Measurements from ENCODE around the gene VWA2. TPM values are rescaled to one million over a fixed set of nuclear protein-coding genes. Genes with fewer than 3 reads are reported as not detected.

The VWA2 gene
- total and polyA plus RNA-seq, 9 donors, result 0.04 to 4.1 (median 0.23) TPM

DNA sequence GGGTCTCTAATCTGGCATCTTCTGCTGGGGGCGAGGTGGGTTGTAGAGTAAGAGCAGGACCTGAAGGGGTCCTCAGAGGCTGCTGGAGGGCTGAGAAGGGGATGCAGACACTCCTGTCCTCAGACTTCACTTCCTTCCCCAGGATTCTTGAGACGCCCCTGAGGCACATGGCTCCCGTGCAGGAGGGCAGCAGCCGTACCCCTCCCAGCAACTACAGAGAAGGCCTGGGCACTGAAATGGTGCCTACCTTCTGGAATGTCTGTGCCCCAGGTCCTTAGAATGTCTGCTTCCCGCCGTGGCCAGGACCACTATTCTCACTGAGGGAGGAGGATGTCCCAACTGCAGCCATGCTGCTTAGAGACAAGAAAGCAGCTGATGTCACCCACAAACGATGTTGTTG is 52.0 kb downstream of the VWA2 start:
- Histone ChIP-seq H3K27me3 (ENCODE audit: control insufficient read depth, insufficient read depth, low read length) (no peaks in the 10 kb centered on the region), H3K27ac (ENCODE audit: low read length) (no peak overlapping the region), H3K36me3 (ENCODE audit: control insufficient read depth, insufficient read depth, low read length) (peaks cover 32% of the 10 kb centered on the region), H3K9me3 (replicated peaks; ENCODE audit: control insufficient read depth, low read depth, low read length) (peaks cover 11% of the 10 kb centered on the region), H3K4me3 (ENCODE audit: low read length) (no peak overlapping the region), H3K4me1 (ENCODE audit: control insufficient read depth, insufficient read depth, low read length) (peaks cover 3% of the 10 kb centered on the region)
- DNase-seq, result no peak
- WGBS (ENCODE audit: insufficient coverage), result 80% methylated on average over 3 of the region's 7 CpGs

DNA sequence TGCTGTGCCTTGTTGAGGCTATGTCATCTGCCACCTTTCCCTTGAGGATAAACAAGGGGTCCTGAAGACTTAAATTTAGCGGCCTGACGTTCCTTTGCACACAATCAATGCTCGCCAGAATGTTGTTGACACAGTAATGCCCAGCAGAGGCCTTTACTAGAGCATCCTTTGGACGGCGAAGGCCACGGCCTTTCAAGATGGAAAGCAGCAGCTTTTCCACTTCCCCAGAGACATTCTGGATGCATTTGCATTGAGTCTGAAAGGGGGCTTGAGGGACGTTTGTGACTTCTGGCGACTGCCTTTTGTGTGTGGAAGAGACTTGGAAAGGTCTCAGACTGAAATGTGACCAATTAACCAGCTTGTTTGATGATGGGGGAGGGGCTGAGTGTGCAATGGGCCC is 52.5 kb downstream of the VWA2 start:
- Histone ChIP-seq H3K4me1 (ENCODE audit: control insufficient read depth, insufficient read depth, low read length) (peaks cover 3% of the 10 kb centered on the region), H3K4me3 (ENCODE audit: low read length) (no peak overlapping the region), H3K9me3 (replicated peaks; ENCODE audit: control insufficient read depth, low read depth, low read length) (peaks cover 15% of the 10 kb centered on the region), H3K27me3 (ENCODE audit: control insufficient read depth, insufficient read depth, low read length) (no peaks in the 10 kb centered on the region), H3K36me3 (ENCODE audit: control insufficient read depth, insufficient read depth, low read length) (peaks cover 36% of the 10 kb centered on the region), H3K27ac (ENCODE audit: low read length) (no peak overlapping the region)
- no peak for DNase-seq
- 86% methylated on average over 7 of the region's 8 CpGs for WGBS (ENCODE audit: insufficient coverage)

DNA sequence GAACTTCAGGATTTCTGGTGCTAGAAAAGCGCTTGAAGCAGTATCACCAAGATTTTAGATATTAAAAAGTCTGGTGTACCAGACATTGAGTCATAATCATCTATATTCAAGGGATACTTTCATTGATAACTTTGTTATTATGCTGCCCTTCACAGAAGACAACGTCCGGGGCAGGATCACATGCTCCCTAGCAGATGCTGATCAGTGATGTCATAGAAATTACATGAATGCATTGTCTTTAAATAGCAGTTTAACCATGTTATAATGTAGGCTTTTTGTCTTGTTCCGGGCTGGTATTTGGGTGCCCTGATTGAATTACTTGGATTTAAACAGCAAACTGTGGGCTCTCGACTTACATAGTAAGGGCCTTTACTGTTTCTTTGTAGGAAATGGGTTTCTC is 54.0 kb downstream of the VWA2 start:
- H3K4me3 ChIP-seq (ENCODE audit: low read length), result no peak overlapping the region
- no peak for DNase-seq
- no CpG with 5 or more reads among the region's 5 CpGs for WGBS (ENCODE audit: insufficient coverage)
- no peak overlapping the region for H3K27ac ChIP-seq (ENCODE audit: low read length)
- H3K9me3 ChIP-seq (replicated peaks; ENCODE audit: control insufficient read depth, low read depth, low read length), result peaks cover 20% of the 10 kb centered on the region
- H3K36me3 ChIP-seq (ENCODE audit: control insufficient read depth, insufficient read depth, low read length), result peaks cover 48% of the 10 kb centered on the region
- peaks cover 3% of the 10 kb centered on the region for H3K4me1 ChIP-seq (ENCODE audit: control insufficient read depth, insufficient read depth, low read length)
- H3K27me3 ChIP-seq (ENCODE audit: control insufficient read depth, insufficient read depth, low read length), result no peaks in the 10 kb centered on the region

DNA sequence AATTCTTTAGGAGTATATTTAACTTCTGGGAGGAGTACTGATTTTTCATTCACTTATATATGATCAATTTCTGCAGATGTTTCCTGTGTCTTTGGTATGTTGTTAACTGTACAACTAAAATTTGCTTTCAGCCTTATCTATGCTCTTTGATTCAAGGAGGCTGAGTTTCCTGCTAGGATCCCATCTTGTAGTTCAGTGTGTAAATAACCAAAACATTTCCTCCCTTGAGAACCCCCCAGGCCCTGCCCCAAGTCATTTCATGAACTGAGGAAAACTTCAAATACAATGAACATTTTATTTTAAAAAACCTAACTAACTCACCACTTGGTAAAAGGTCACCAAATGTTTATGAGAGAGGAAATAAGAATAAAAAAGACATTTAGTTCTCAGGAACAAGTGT is 55.5 kb downstream of the VWA2 start:
- peaks cover 56% of the 10 kb centered on the region for H3K36me3 ChIP-seq (ENCODE audit: control insufficient read depth, insufficient read depth, low read length)
- no peaks in the 10 kb centered on the region for H3K27me3 ChIP-seq (ENCODE audit: control insufficient read depth, insufficient read depth, low read length)
- H3K4me1 ChIP-seq (ENCODE audit: control insufficient read depth, insufficient read depth, low read length), result no peaks in the 10 kb centered on the region
- DNase-seq, result no peak
- H3K4me3 ChIP-seq (ENCODE audit: low read length), result no peak overlapping the region
- H3K27ac ChIP-seq (ENCODE audit: low read length), result no peak overlapping the region
- H3K9me3 ChIP-seq (replicated peaks; ENCODE audit: control insufficient read depth, low read depth, low read length), result peaks cover 20% of the 10 kb centered on the region

DNA sequence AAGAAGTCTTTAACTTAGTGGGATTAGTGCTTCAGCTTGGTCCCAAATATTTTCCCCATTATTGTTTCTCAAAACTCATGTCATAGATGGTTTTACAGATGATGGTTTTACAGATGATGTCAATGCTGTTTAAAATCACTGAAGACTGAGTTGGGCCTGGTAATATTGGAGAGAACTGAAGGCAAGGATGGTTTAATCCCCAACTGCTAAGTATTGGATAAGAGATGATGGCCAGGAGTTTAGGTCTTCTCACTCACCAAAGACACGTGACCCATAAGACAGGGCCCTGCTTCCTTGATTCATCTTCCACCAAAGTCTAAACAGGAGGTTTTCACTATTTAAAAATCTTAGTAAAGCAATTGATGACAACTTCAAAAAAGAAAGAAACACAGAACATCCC is 56.3 kb downstream of the VWA2 start:
- no peak overlapping the region for H3K27ac ChIP-seq (ENCODE audit: low read length)
- H3K36me3 ChIP-seq (ENCODE audit: control insufficient read depth, insufficient read depth, low read length), result peaks cover 60% of the 10 kb centered on the region
- no peak for DNase-seq
- peaks cover 20% of the 10 kb centered on the region for H3K9me3 ChIP-seq (replicated peaks; ENCODE audit: control insufficient read depth, low read depth, low read length)
- no CpG with 5 or more reads among the region's 1 CpG for WGBS (ENCODE audit: insufficient coverage)
- no peaks in the 10 kb centered on the region for H3K4me1 ChIP-seq (ENCODE audit: control insufficient read depth, insufficient read depth, low read length)
- no peak overlapping the region for H3K4me3 ChIP-seq (ENCODE audit: low read length)
- H3K27me3 ChIP-seq (ENCODE audit: control insufficient read depth, insufficient read depth, low read length), result no peaks in the 10 kb centered on the region

DNA sequence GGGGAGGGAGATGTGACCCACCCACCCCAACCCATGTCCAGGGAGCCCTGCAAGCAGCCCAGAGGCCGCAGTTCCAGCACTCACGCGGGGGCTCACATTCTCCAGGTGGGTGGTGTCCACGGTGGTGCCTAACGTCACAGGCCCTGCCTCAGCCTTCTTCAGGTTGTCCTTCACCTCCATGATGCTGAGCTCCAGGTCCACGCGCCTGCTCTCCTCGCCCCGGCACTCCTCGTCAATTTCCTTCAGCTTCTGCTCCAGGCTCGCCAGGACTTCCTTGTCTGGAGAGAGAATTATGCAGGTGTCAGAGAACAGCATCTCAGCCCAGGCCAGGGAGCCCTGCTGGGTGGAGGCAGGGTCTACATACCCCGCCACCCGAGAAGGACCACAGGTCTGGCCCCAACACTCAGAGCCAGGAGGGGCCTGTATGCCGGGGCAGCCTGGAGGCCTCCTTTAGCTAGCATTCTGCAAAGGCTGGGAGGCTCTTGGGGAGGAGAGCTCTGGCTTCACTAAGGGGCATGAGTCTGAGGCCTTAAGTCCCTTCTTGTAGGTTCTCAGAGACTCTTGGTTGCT is 58.2 kb downstream of the VWA2 start:
- Histone ChIP-seq H3K4me3 (ENCODE audit: low read length) (no peak overlapping the region), H3K36me3 (ENCODE audit: control insufficient read depth, insufficient read depth, low read length) (peaks cover 65% of the 10 kb centered on the region), H3K27me3 (ENCODE audit: control insufficient read depth, insufficient read depth, low read length) (no peaks in the 10 kb centered on the region), H3K4me1 (ENCODE audit: control insufficient read depth, insufficient read depth, low read length) (peaks cover 3% of the 10 kb centered on the region), H3K27ac (ENCODE audit: low read length) (no peak overlapping the region), H3K9me3 (replicated peaks; ENCODE audit: control insufficient read depth, low read depth, low read length) (peaks cover 20% of the 10 kb centered on the region)
- 96% methylated on average over 11 of the region's 14 CpGs for WGBS (ENCODE audit: insufficient coverage)
- DNase-seq, result no peak

DNA sequence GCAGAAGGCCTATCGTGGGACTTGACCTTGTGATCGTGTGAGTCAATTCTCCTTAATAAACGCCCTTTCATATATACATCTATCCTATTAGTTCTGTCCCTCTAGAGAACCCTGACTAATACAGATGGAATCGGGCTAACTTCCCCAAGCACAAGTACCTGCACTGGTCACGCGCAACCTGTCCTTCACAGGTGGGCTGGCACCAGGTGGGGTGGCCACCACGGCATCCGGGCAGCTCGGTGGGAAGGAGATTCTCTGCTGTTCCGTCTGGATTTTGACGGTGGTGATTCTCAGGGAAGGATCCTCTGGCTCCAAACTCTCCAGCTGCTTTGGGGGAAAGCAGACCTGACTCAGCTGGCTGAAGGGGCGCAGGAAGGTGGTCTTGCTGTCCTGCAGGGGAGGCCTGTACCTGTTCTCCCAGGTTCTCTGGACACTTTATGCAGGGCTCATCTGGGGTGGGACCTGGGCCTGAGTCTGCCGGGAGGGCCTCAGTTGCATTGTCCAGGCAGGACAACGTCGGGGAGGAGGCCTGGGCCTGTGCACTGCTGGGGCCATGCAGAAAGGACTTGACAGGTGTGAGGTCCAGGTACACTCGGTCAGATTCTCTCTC is 61.1 kb downstream of the VWA2 start:
- H3K27me3 ChIP-seq (ENCODE audit: control insufficient read depth, insufficient read depth, low read length), result no peaks in the 10 kb centered on the region
- peaks cover 68% of the 10 kb centered on the region for H3K36me3 ChIP-seq (ENCODE audit: control insufficient read depth, insufficient read depth, low read length)
- H3K27ac ChIP-seq (ENCODE audit: low read length), result no peak overlapping the region
- H3K9me3 ChIP-seq (replicated peaks; ENCODE audit: control insufficient read depth, low read depth, low read length), result peaks cover 18% of the 10 kb centered on the region
- H3K4me1 ChIP-seq (ENCODE audit: control insufficient read depth, insufficient read depth, low read length), result peaks cover 12% of the 10 kb centered on the region
- 95% methylated on average over 14 of the region's 16 CpGs for WGBS (ENCODE audit: insufficient coverage)
- no peak for DNase-seq
- no peak overlapping the region for H3K4me3 ChIP-seq (ENCODE audit: low read length)

DNA sequence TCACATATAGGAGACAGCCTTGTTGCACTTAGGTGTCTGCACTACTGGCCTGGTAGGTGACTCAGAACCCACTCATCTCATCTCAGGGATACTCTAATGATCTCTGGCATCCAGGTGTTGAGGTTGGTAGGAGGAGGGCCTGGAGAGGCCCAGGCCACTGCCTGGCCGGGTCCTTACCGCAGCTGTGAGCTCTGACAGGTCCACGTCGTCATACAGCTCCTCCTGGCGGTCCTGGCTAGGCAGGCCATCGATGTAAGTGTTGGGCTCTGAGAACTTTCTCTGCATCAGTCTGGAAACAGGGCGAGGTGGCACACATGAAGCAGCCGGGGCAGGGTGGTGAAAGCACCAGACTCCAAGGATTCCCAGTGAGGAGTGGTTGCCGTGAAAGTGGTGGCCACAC is 62.1 kb downstream of the VWA2 start:
- WGBS (ENCODE audit: insufficient coverage), result 89% methylated on average over 7 of the region's 9 CpGs
- Histone ChIP-seq H3K4me1 (ENCODE audit: control insufficient read depth, insufficient read depth, low read length) (peaks cover 12% of the 10 kb centered on the region), H3K27me3 (ENCODE audit: control insufficient read depth, insufficient read depth, low read length) (no peaks in the 10 kb centered on the region), H3K36me3 (ENCODE audit: control insufficient read depth, insufficient read depth, low read length) (peaks cover 59% of the 10 kb centered on the region), H3K27ac (ENCODE audit: low read length) (no peak overlapping the region), H3K4me3 (ENCODE audit: low read length) (no peak overlapping the region), H3K9me3 (replicated peaks; ENCODE audit: control insufficient read depth, low read depth, low read length) (peaks cover 8% of the 10 kb centered on the region)
- DNase-seq, result no peak

DNA sequence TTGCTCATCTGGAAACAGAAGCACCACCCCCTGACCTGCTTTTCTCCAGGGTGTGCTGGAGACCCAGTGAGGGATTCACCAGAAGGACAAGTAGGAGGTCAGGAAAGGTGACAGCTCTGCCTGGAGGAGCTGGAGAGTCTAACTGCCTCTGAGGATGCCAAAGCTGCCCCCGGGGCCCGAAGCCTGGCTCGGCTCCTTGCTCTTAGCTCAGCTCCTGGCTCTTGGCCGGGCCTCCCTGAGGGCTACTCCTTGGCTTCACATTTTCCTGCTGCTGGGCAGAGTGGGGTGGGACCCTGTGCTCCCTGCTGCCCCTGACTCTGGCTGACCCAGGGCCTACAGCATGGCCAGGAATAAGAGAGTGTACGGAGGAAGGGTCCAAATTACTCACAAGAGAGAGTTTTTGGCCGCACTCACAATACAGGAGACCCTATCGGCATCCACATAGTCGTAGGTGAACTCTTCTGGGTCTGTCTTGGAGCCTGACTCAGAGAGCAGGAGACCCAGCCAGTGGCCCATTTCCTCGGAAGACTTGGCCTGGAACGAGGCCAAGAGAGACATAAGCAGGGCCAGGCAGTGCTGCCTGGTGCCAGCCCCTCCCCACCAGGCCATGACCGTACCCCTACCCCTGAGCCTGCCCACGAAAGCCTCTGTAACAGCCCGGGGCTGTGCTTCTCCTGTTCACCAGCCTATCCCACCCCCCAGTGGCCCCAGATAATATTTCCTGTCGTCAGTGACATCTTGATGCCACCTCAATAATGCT is 63.1 kb downstream of the VWA2 start:
- no peak overlapping the region for H3K27ac ChIP-seq (ENCODE audit: low read length)
- H3K4me1 ChIP-seq (ENCODE audit: control insufficient read depth, insufficient read depth, low read length), result peaks cover 12% of the 10 kb centered on the region
- no peaks in the 10 kb centered on the region for H3K27me3 ChIP-seq (ENCODE audit: control insufficient read depth, insufficient read depth, low read length)
- no peak overlapping the region for H3K4me3 ChIP-seq (ENCODE audit: low read length)
- no peak for DNase-seq
- no peaks in the 10 kb centered on the region for H3K9me3 ChIP-seq (replicated peaks; ENCODE audit: control insufficient read depth, low read depth, low read length)
- 48% methylated on average over 11 of the region's 14 CpGs for WGBS (ENCODE audit: insufficient coverage)
- peaks cover 52% of the 10 kb centered on the region for H3K36me3 ChIP-seq (ENCODE audit: control insufficient read depth, insufficient read depth, low read length)

DNA sequence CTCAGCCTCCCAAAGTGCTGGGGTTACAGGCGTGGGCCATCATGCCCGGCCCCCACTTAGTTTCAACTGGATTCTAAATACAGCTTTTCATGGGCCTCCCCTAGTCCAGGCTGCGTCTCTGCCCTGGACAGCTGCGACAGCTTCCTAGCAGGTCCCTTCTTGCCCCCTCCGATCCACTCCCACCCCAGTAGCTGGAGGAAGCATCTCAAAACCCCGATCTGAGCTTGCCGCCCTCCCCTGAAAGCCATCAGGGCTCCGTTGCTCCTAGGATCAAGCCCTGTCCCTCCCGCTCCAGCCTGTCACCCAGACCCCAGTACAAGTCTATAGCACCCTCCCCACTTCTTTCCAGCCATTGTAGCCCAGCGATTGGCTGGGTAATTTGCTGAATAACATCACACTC is 64.5 kb downstream of the VWA2 start:
- WGBS (ENCODE audit: insufficient coverage), result 68% methylated on average over 9 of the region's 10 CpGs
- H3K4me1 ChIP-seq (ENCODE audit: control insufficient read depth, insufficient read depth, low read length), result peaks cover 12% of the 10 kb centered on the region
- H3K27ac ChIP-seq (ENCODE audit: low read length), result no peak overlapping the region
- DNase-seq, result no peak
- no peak overlapping the region for H3K4me3 ChIP-seq (ENCODE audit: low read length)
- no peaks in the 10 kb centered on the region for H3K9me3 ChIP-seq (replicated peaks; ENCODE audit: control insufficient read depth, low read depth, low read length)
- H3K27me3 ChIP-seq (ENCODE audit: control insufficient read depth, insufficient read depth, low read length), result no peaks in the 10 kb centered on the region
- H3K36me3 ChIP-seq (ENCODE audit: control insufficient read depth, insufficient read depth, low read length), result peaks cover 57% of the 10 kb centered on the region
